ENCODE results near the gene LVRN. TPM values are rescaled to one million over a fixed set of nuclear protein-coding genes. Genes with fewer than 3 reads are reported as not detected.

LVRN gene
- total RNA-seq, 3 donors from 2014 or later (not counting 1 experiment from before 2014, with no cell fraction given), result 0.77 TPM; not detected in 2

GRCh38 chr5:115962565-115963402 is 509 bp downstream of the LVRN start:
- Mint-ChIP-seq H3K9me3 (no peaks in the 10 kb centered on the region), H3K36me3 (no peaks in the 10 kb centered on the region), H3K4me1 (peaks cover 0 to 10% of the 10 kb centered on the region in 2 donors), H3K27ac (no peak overlapping the region), H3K4me3 (no peak overlapping the region), H3K27me3 (ENCODE audit: low read depth in 2 of 2) (peaks cover 49 to 67% of the 10 kb centered on the region in 2 donors)
- H3K27me3 ChIP-seq (ENCODE audit: control insufficient read depth, insufficient read depth, low read length), result peaks cover 33% of the 10 kb centered on the region
- H3K9me3 ChIP-seq (ENCODE audit: control insufficient read depth, insufficient read depth, low read length), result no peaks in the 10 kb centered on the region
- intact Hi-C loops (cut with micrococcal nuclease), result no loop called here
- no peak overlapping the region for H3K27ac ChIP-seq (ENCODE audit: low read length)
- TF ChIP-seq CTCF (IDR thresholded peaks at IDR 0.05), result no peak
- ATAC-seq, result peak in 1 of 3 donors; percentile 48
- H3K36me3 ChIP-seq (ENCODE audit: control insufficient read depth, insufficient read depth, low read length), result no peaks in the 10 kb centered on the region
- DNase-seq, result no peak
- 5% methylated on average over 71 of the region's 71 CpGs for whole genome bisulfite sequencing (ENCODE audit: insufficient coverage)
- peaks cover 20% of the 10 kb centered on the region for H3K4me1 ChIP-seq (ENCODE audit: control insufficient read depth, insufficient read depth, low read length)
- H3K4me3 ChIP-seq (ENCODE audit: low read length), result no peak overlapping the region

- peaks cover 52 to 69% of the 10 kb centered on the region in 2 donors for H3K27me3 Mint-ChIP-seq (ENCODE audit: low read depth in 2 of 2)
- no peaks in the 10 kb centered on the region for H3K36me3 ChIP-seq (ENCODE audit: control insufficient read depth, insufficient read depth, low read length)
- H3K9me3 ChIP-seq (ENCODE audit: control insufficient read depth, insufficient read depth, low read length), result no peaks in the 10 kb centered on the region
- no peak for ATAC-seq
- DNase-seq, result no peak
- no peak overlapping the region for H3K27ac ChIP-seq (ENCODE audit: low read length)
- H3K27ac Mint-ChIP-seq, result no peak overlapping the region
- H3K27me3 ChIP-seq (ENCODE audit: control insufficient read depth, insufficient read depth, low read length), result peaks cover 33% of the 10 kb centered on the region
- H3K9me3 Mint-ChIP-seq, result no peaks in the 10 kb centered on the region
- peaks cover 0 to 10% of the 10 kb centered on the region in 2 donors for H3K4me1 Mint-ChIP-seq
- H3K4me3 ChIP-seq (ENCODE audit: low read length), result no peak overlapping the region
- no peak for TF ChIP-seq CTCF (IDR thresholded peaks at IDR 0.05)
- peaks cover 20% of the 10 kb centered on the region for H3K4me1 ChIP-seq (ENCODE audit: control insufficient read depth, insufficient read depth, low read length)
- WGBS (ENCODE audit: insufficient coverage), result 37% methylated on average over 17 of the region's 17 CpGs
- intact Hi-C loops (cut with micrococcal nuclease), result no loop called here
- H3K4me3 Mint-ChIP-seq, result peak overlapping the region; percentile 0
- H3K36me3 Mint-ChIP-seq, result no peaks in the 10 kb centered on the region
Observed at GRCh38 chr5:115963566-115963965, 1.3 kb downstream of the LVRN start.

- Mint-ChIP-seq H3K4me1 (peaks cover 0 to 2% of the 10 kb centered on the region in 2 donors), H3K27me3 (ENCODE audit: low read depth in 2 of 2) (peaks cover 40 to 57% of the 10 kb centered on the region in 2 donors), H3K27ac (no peak overlapping the region), H3K9me3 (no peaks in the 10 kb centered on the region), H3K4me3 (no peak overlapping the region), H3K36me3 (no peaks in the 10 kb centered on the region)
- no peak for ATAC-seq
- H3K4me3 ChIP-seq (ENCODE audit: low read length), result no peak overlapping the region
- H3K36me3 ChIP-seq (ENCODE audit: control insufficient read depth, insufficient read depth, low read length), result no peaks in the 10 kb centered on the region
- H3K9me3 ChIP-seq (ENCODE audit: control insufficient read depth, insufficient read depth, low read length), result no peaks in the 10 kb centered on the region
- H3K27ac ChIP-seq (ENCODE audit: low read length), result no peak overlapping the region
- no peak for TF ChIP-seq CTCF (IDR thresholded peaks at IDR 0.05)
- intact Hi-C loops (cut with micrococcal nuclease), result no loop called here
- no peaks in the 10 kb centered on the region for H3K4me1 ChIP-seq (ENCODE audit: control insufficient read depth, insufficient read depth, low read length)
- H3K27me3 ChIP-seq (ENCODE audit: control insufficient read depth, insufficient read depth, low read length), result peaks cover 5% of the 10 kb centered on the region
- DNase-seq, result no peak
- 100% methylated on average over 1 of the region's 2 CpGs for WGBS (ENCODE audit: insufficient coverage)
Observed at GRCh38 chr5:115968770-115969169, 6.5 kb downstream of the LVRN start.

Data from natural killer cell (primary cell).